Measurements from ENCODE around the gene ISG20L2. TPM values are rescaled to one million over a fixed set of nuclear protein-coding genes. Genes with fewer than 3 reads are reported as not detected.

Gene ISG20L2
- total and polyA plus RNA-seq, 2 experiments from 2014 or later, result 16.4 to 22.4 TPM

DNA sequence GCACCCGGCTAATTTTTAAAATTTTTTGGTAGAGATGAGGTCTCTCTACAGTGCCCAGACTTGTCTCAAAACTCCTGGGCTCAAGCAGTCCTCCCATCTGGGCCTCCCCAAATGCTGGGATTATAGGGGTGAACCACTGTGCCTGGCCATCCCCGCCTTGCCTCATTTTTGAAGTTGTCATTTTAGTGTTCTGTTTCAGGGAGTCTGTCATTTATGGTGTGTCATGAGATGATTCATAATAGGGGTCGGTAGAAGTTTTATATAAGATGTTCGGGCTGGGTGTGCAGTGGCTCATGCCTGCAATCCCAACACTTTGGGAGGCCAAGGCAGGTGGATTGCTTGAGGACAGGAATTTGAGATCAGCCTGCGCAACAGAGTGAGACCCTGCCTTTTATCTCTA is 47.2 kb upstream of the ISG20L2 start:
- Histone ChIP-seq H2AFZ (no peak overlapping the region), H3K9me2 (replicated peaks; ENCODE audit: insufficient read depth) (no peaks in the 10 kb centered on the region), H3K27me3 (no peaks in the 10 kb centered on the region), H4K20me1 (ENCODE audit: insufficient read depth, poor library complexity, severe bottlenecking) (peaks cover 94% of the 10 kb centered on the region), H3K27ac (no peak overlapping the region), H3K4me3 (no peak overlapping the region), H3K36me3 (replicated peaks; ENCODE audit: insufficient read depth, low read depth) (no peaks in the 10 kb centered on the region), H3K9me3 (ENCODE audit: low read depth) (no peaks in the 10 kb centered on the region), H3K4me2 (no peak overlapping the region), H3K79me2 (peaks cover 97% of the 10 kb centered on the region), H3K4me1 (ENCODE audit: insufficient read depth) (peaks cover 30% of the 10 kb centered on the region)
- TF ChIP-seq, protein P1, sequence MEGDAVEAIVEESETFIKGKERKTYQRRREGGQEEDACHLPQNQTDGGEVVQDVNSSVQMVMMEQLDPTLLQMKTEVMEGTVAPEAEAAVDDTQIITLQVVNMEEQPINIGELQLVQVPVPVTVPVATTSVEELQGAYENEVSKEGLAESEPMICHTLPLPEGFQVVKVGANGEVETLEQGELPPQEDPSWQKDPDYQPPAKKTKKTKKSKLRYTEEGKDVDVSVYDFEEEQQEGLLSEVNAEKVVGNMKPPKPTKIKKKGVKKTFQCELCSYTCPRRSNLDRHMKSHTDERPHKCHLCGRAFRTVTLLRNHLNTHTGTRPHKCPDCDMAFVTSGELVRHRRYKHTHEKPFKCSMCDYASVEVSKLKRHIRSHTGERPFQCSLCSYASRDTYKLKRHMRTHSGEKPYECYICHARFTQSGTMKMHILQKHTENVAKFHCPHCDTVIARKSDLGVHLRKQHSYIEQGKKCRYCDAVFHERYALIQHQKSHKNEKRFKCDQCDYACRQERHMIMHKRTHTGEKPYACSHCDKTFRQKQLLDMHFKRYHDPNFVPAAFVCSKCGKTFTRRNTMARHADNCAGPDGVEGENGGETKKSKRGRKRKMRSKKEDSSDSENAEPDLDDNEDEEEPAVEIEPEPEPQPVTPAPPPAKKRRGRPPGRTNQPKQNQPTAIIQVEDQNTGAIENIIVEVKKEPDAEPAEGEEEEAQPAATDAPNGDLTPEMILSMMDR (IDR thresholded peaks at IDR 0.05; ENCODE audit: poor library complexity), result no peak
- no peak for TF ChIP-seq EZH2phosphoT487 (IDR thresholded peaks at IDR 0.05; ENCODE audit: low read depth, severe bottlenecking, unreplicated experiment)
- TF ChIP-seq EZH2 (IDR thresholded peaks at IDR 0.05; ENCODE audit: borderline replicate concordance), result no peak
- 85% methylated on average over 5 of the region's 5 CpGs for WGBS (ENCODE audit: low lambda C conversion rate, missing lambda C conversion rate)
- no peak for DNase-seq (ENCODE audit: low spot score)

DNA sequence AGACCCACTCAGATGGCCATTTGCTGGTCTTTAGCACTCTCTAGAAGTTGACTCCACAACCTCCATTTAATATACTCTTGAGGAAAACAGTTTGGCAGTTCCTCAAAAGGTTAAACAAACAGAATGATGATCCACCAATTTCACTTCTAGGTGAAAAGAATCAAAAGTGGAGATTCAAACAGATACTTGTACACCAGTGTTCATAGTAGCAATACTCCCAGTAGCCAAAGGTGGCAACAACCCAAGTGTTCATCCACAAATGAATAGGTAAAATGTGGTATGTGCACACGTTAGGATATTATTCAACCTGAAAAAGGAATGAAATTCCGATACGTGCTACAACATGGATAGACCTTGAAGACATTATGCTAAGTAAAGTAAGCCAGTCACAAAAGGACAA is 45.0 kb upstream of the ISG20L2 start:
- 95% methylated on average over 3 of the region's 3 CpGs for WGBS (ENCODE audit: low lambda C conversion rate, missing lambda C conversion rate)
- TF ChIP-seq EZH2 (IDR thresholded peaks at IDR 0.05; ENCODE audit: borderline replicate concordance) (no peak), EZH2phosphoT487 (IDR thresholded peaks at IDR 0.05; ENCODE audit: low read depth, severe bottlenecking, unreplicated experiment) (no peak)
- TF ChIP-seq, protein P1 (IDR thresholded peaks at IDR 0.05; ENCODE audit: poor library complexity), result no peak
- no peaks in the 10 kb centered on the region for H3K9me3 ChIP-seq (ENCODE audit: low read depth)
- no peak overlapping the region for H2AFZ ChIP-seq
- H4K20me1 ChIP-seq (ENCODE audit: insufficient read depth, poor library complexity, severe bottlenecking), result peaks cover 80% of the 10 kb centered on the region
- no peak for DNase-seq (ENCODE audit: low spot score)
- H3K9me2 ChIP-seq (replicated peaks; ENCODE audit: insufficient read depth), result no peaks in the 10 kb centered on the region
- H3K27me3 ChIP-seq, result no peaks in the 10 kb centered on the region
- H3K36me3 ChIP-seq (replicated peaks; ENCODE audit: insufficient read depth, low read depth), result no peaks in the 10 kb centered on the region
- peaks cover 42% of the 10 kb centered on the region for H3K4me1 ChIP-seq (ENCODE audit: insufficient read depth)
- peak overlapping the region; percentile 60 for H3K4me2 ChIP-seq
- H3K27ac ChIP-seq, result peak overlapping the region; percentile 43
- H3K4me3 ChIP-seq, result no peak overlapping the region
- H3K79me2 ChIP-seq, result peaks cover 97% of the 10 kb centered on the region

DNA sequence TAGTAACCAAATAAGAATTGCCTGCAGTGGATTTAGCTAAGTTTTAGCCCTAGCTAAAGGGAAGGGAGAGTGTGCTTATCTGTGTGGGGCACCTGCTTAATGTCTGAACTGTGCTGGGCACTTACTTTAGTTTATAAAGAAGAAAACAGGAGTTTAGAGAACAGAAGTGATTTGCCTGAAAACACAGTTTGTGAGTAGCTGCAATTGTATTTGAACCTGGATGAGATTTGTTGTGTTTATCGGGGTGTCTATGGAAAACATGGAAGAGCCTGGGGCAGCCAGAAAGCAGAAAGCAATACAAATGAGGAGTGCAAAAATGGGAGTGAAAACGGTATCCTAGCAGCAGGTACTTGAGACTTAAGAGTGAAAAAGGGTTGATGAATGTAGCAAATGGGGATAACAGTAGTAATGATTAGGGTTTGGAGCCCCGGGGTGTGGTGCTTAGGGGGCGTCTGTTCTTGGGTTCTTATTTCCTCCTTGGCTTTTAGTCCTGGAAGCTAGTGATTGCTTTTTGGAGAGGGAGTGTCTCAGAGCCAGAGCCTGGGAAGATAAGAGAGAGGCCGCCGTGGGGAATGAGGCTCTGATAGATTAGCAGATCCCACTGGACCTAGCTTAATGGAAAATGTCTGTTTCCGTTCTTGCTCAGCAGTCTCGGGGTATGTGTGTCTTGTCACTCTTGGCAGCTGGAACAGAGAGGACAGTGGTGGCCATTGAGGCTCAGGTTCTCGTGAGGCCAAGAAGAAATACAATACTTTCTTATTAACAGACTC is 44.3 kb upstream of the ISG20L2 start:
- H3K27ac ChIP-seq, result peak overlapping the region; percentile 43
- H3K79me2 ChIP-seq, result peaks cover 97% of the 10 kb centered on the region
- H3K4me3 ChIP-seq, result no peak overlapping the region
- H3K36me3 ChIP-seq (replicated peaks; ENCODE audit: insufficient read depth, low read depth), result no peaks in the 10 kb centered on the region
- DNase-seq (ENCODE audit: low spot score), result no peak
- TF ChIP-seq EZH2 (IDR thresholded peaks at IDR 0.05; ENCODE audit: borderline replicate concordance) (no peak), EZH2phosphoT487 (IDR thresholded peaks at IDR 0.05; ENCODE audit: low read depth, severe bottlenecking, unreplicated experiment) (no peak)
- TF ChIP-seq, protein P1 (IDR thresholded peaks at IDR 0.05; ENCODE audit: poor library complexity), result no peak
- H3K4me1 ChIP-seq (ENCODE audit: insufficient read depth), result peaks cover 42% of the 10 kb centered on the region
- H4K20me1 ChIP-seq (ENCODE audit: insufficient read depth, poor library complexity, severe bottlenecking), result peaks cover 77% of the 10 kb centered on the region
- H3K4me2 ChIP-seq, result peak overlapping the region; percentile 60
- 28% methylated on average over 9 of the region's 9 CpGs for WGBS (ENCODE audit: low lambda C conversion rate, missing lambda C conversion rate)
- no peaks in the 10 kb centered on the region for H3K9me3 ChIP-seq (ENCODE audit: low read depth)
- no peaks in the 10 kb centered on the region for H3K27me3 ChIP-seq
- H2AFZ ChIP-seq, result no peak overlapping the region
- H3K9me2 ChIP-seq (replicated peaks; ENCODE audit: insufficient read depth), result no peaks in the 10 kb centered on the region

Measured in hepatocyte (in vitro differentiated cells).